Adrenal gland (tissue), 12 donors: Measurements from ENCODE around the gene TCF4. TPM values are rescaled to one million over a fixed set of nuclear protein-coding genes. Genes with fewer than 3 reads are reported as not detected.

ENCODE experiments used
- DNase-seq, 7 donors: peaks; one replicate each; pipeline ENCODE4 v3.0.0-alpha.2; 2019 to 2020
- H3K27ac ChIP-seq, 5 donors: fragments of 200-600 bp; sonication (generic) in 4 of 5; 1 replicate in 3 of 5; 2 replicates in 2 of 5; pipeline versions ENCODE4 v1.5.1 to v1.8.0; 2016 to 2020; ENCODE audit warnings: mild to moderate bottlenecking in 1 of 5
- H3K27me3 ChIP-seq: fragments of 200-600 bp; 2 replicates; pipeline ENCODE4 v1.8.0; 2021
- H3K36me3 ChIP-seq, 2 donors: fragments of 200-600 bp; replicated peaks in 1 of 2; 1 replicate in 1 of 2; 2 replicates in 1 of 2; pipeline versions ENCODE4 v1.5.1 to v1.8.0; 2018 to 2022
- H3K4me1 ChIP-seq, 2 donors: fragments of 200-600 bp; replicated peaks in 1 of 2; 1 replicate in 1 of 2; 2 replicates in 1 of 2; pipeline versions ENCODE4 v1.5.1 to v1.8.0; 2018 to 2021
- H3K4me3 ChIP-seq, 4 donors: fragments of 200-600 bp; sonication (generic) in 3 of 4; one replicate each; pipeline ENCODE4 v1.5.1; 2016 to 2018
- H3K9me3 ChIP-seq, 3 donors: fragments of 200-600 bp; sonication (generic) in 1 of 3; replicated peaks in 1 of 3; 1 replicate in 2 of 3; 2 replicates in 1 of 3; pipeline versions ENCODE4 v1.5.1 to v1.8.0; 2016 to 2021
- CTCF ChIP-seq, 6 experiments: fragments of 450-650 bp in 4 of 6; fragments of 200-600 bp in 2 of 6; sonication (generic) in 1 of 6; IDR thresholded peaks; 1 replicate in 5 of 6; 2 replicates in 1 of 6; pipeline versions ENCODE4 v1.5.1 to v1.8.0; 2016 to 2021; ENCODE audit warnings: antibody characterized with exemption in 6 of 6, mild to moderate bottlenecking in 2 of 6, moderate library complexity in 1 of 6
- POLR2A ChIP-seq, 2 donors: fragments of 450-650 bp; IDR thresholded peaks; one replicate each; pipeline ENCODE4 v1.6.1; 2017; ENCODE audit warnings: antibody characterized with exemption in 2 of 2, mild to moderate bottlenecking in 2 of 2, moderate library complexity in 1 of 2
- WGBS, 4 donors: extraction: QIAGEN DNeasy Blood & Tissue Kit in 2 of 4; methylation state at CpG; one replicate each; pipeline versions ENCODE4 v1.1.5 to v1.1.7; 2013 to 2017; 5-methylcytosine and 5-hydroxymethylcytosine counted together
- intact Hi-C, 2 donors: fragments of 100-400 bp; cut with DNase I; formaldehyde crosslinking; loops; one replicate each; pipeline versions ENCODE4 v1.14.1 to v1.15.0; 2022 to 2023
- polyA plus RNA-seq, 3 donors: library from polyadenylated mRNA; stranded (reverse); fragments of 200-250 nt in 2 of 3; fragments of 350-450 nt in 1 of 3; fragmentation: Illumina TruSeq in 1 of 3; extraction: RNeasy Lipid Tissue Mini Kit (QIAGEN cat#74804) in 1 of 3; gene quantifications; one replicate each; pipeline ENCODE4 v1.2.3, GENCODE V29; 2013 to 2014
- total RNA-seq, 9 donors: library from RNA; depleted of rRNA in 4 of 9; stranded (reverse); fragments of >200 nt in 4 of 9; fragments of 120-200 nt in 1 of 9; fragmentation: NEBNext Ultra II Directional in 1 of 9; extraction: Animal tissue kit (Norgen Biotek cat#: 25700) in 1 of 9; gene quantifications; one replicate each; pipeline versions ENCODE4 v1.1.0 to v1.2.4, GENCODE V29; 2013 to 2023
- donor health status: healthy with polysubstance abuse.
- donor health status: Bipolar disorder and iron deficiency.
- donor health status: DM: yes; HTN: yes; CAD: no.
- donor health status: DM: no; HTN: no; CAD: no.
- donor health status: DM: no; HTN: no; CAD: no.
- donor health status: DM: yes; HTN: yes; CAD: no.

Gene TCF4
- total and polyA plus RNA-seq, 12 donors: 21.9 to 196 (median 112) TPM

GRCh38 chr18:55337908-55338521 is 250.0 kb downstream of the TCF4 start:
- TF ChIP-seq POLR2A (IDR thresholded peaks at IDR 0.05): no peak
- no peak for TF ChIP-seq CTCF (IDR thresholded peaks at IDR 0.05)
- Histone ChIP-seq H3K4me1 (peaks cover 0 to 29% of the 10 kb centered on the region in 2 donors), H3K36me3 (no peaks in the 10 kb centered on the region), H3K27me3 (no peaks in the 10 kb centered on the region), H3K9me3 (no peaks in the 10 kb centered on the region), H3K27ac (peak overlapping the region in 3 of 5 donors; percentile 68 to 85 (median 77)), H3K4me3 (peak overlapping the region in 1 of 4 donors; percentile 4)
- peak in 4 of 7 donors; percentile 22 to 67 (median 30) for DNase-seq
- intact Hi-C loops: loop anchor here in 1 of 2 donors (5.0 kb wide), 1 partner anchor 249 kb away; the partner anchor contains the start of gene TCF4
- 60 to 70% (median 65%) methylated on average over 10 to 13 of the region's 13 CpGs for whole genome bisulfite sequencing, 4 donors

- H3K27ac ChIP-seq: peak overlapping the region in 2 of 5 donors; percentile 77 to 85
- DNase-seq: no peak
- H3K4me1 ChIP-seq: peaks cover 0 to 29% of the 10 kb centered on the region in 2 donors
- TF ChIP-seq POLR2A (IDR thresholded peaks at IDR 0.05) (no peak), CTCF (IDR thresholded peaks at IDR 0.05) (no peak)
- no peaks in the 10 kb centered on the region for H3K36me3 ChIP-seq
- no peaks in the 10 kb centered on the region for H3K27me3 ChIP-seq
- H3K9me3 ChIP-seq: no peaks in the 10 kb centered on the region
- intact Hi-C loops: loop anchor here in 1 of 2 donors (5.0 kb wide), 1 partner anchor 250 kb away; the partner anchor contains the start of gene TCF4
- WGBS, 4 donors: 80 to 92% (median 88%) methylated on average over 4 of the region's 4 CpGs
- no peak overlapping the region for H3K4me3 ChIP-seq
These were observed 250.9 kb downstream of the TCF4 start for GRCh38 chr18:55337138-55337537.

GRCh38 chr18:55336438-55337100 is 251.4 kb downstream of the TCF4 start:
- Histone ChIP-seq H3K4me1 (peaks cover 0 to 29% of the 10 kb centered on the region in 2 donors), H3K27me3 (no peaks in the 10 kb centered on the region), H3K36me3 (no peaks in the 10 kb centered on the region), H3K27ac (no peak overlapping the region), H3K9me3 (no peaks in the 10 kb centered on the region), H3K4me3 (no peak overlapping the region)
- intact Hi-C loops: loop anchor here in 1 of 2 donors (5.0 kb wide), 1 partner anchor 251 kb away; the partner anchor contains the start of gene TCF4
- TF ChIP-seq CTCF (IDR thresholded peaks at IDR 0.05) (no peak), POLR2A (IDR thresholded peaks at IDR 0.05) (no peak)
- no peak for DNase-seq
- 80 to 87% (median 83%) methylated on average over 3 of the region's 3 CpGs for WGBS, 4 donors

GRCh38 chr18:55334875-55335274 is 253.1 kb downstream of the TCF4 start:
- TF ChIP-seq POLR2A (IDR thresholded peaks at IDR 0.05) (no peak), CTCF (IDR thresholded peaks at IDR 0.05) (no peak)
- Histone ChIP-seq H3K4me1 (peaks cover 0 to 35% of the 10 kb centered on the region in 2 donors), H3K27me3 (no peaks in the 10 kb centered on the region), H3K4me3 (no peak overlapping the region), H3K36me3 (no peaks in the 10 kb centered on the region), H3K27ac (peak overlapping the region in 1 of 5 donors; percentile 42), H3K9me3 (no peaks in the 10 kb centered on the region)
- DNase-seq: peak in 3 of 7 donors; percentile 33 to 71 (median 50)
- 61 to 68% (median 63%) methylated on average over 4 of the region's 4 CpGs for WGBS, 4 donors
- intact Hi-C loops: loop anchor here in 1 of 2 donors (5.0 kb wide), 1 partner anchor 252 kb away; the partner anchor contains the start of gene TCF4
